Mesendoderm (in vitro differentiated cells): ENCODE data around the gene ARID3A.

Experiments
- DNase-seq: peaks from one replicate; pipeline ENCODE4 v3.0.0; 2013
- H2AK5ac ChIP-seq: 2 replicates; pipeline ENCODE4 v1.6.1; 2013; ENCODE audit warnings: low read length, inconsistent platforms
- H2BK120ac ChIP-seq: 2 replicates; pipeline ENCODE4 v1.6.1; 2013; ENCODE audit warnings: low read depth, mild to moderate bottlenecking, low read length, moderate library complexity, mixed read lengths
- H2BK15ac ChIP-seq: replicated peaks from 2 replicates; pipeline ENCODE4 v1.6.1; 2013; ENCODE audit warnings: low read depth, mild to moderate bottlenecking, moderate library complexity
- H2BK5ac ChIP-seq: 2 replicates; pipeline ENCODE4 v1.6.1; 2013; ENCODE audit warnings: low read length, inconsistent platforms
- H3K18ac ChIP-seq: 2 replicates; pipeline ENCODE4 v1.6.1; 2013; ENCODE audit warnings: mild to moderate bottlenecking, low read length, mixed read lengths
- H3K23ac ChIP-seq: one replicate; pipeline ENCODE4 v1.6.1; 2013; ENCODE audit warnings: low read length
- H3K27ac ChIP-seq: 2 replicates; pipeline ENCODE4 v1.5.1; 2013; ENCODE audit warnings: low read depth, mild to moderate bottlenecking, inconsistent platforms, low read length, moderate library complexity
- H3K27me3 ChIP-seq: 2 replicates; pipeline ENCODE4 v1.6.1; 2013; ENCODE audit warnings: low read length, control low read depth, mild to moderate bottlenecking, inconsistent platforms; ENCODE audit not compliant: insufficient read depth, poor library complexity
- H3K36me3 ChIP-seq: 2 replicates; pipeline ENCODE4 v1.6.1; 2013; ENCODE audit warnings: low read length, inconsistent platforms; ENCODE audit not compliant: control insufficient read depth, insufficient read depth
- H3K4ac ChIP-seq: one replicate; pipeline ENCODE4 v1.6.1; 2013; ENCODE audit warnings: low read depth, mild to moderate bottlenecking, low read length, moderate library complexity
- H3K4me1 ChIP-seq: 2 replicates; pipeline ENCODE4 v1.6.1; 2013; ENCODE audit warnings: low read depth, low read length, inconsistent platforms; ENCODE audit not compliant: control insufficient read depth
- H3K4me2 ChIP-seq: 2 replicates; pipeline ENCODE4 v1.6.1; 2013; ENCODE audit warnings: low read length
- H3K4me3 ChIP-seq: 2 replicates; pipeline ENCODE4 v1.5.1; 2013; ENCODE audit warnings: mild to moderate bottlenecking, low read length
- H3K56ac ChIP-seq: one replicate; pipeline ENCODE4 v1.6.1; 2013; ENCODE audit warnings: low read length
- H3K79me1 ChIP-seq: 2 replicates; pipeline ENCODE4 v1.6.1; 2013; ENCODE audit warnings: low read length, inconsistent platforms
- H3K79me2 ChIP-seq: 2 replicates; pipeline ENCODE4 v1.6.1; 2013; ENCODE audit warnings: mild to moderate bottlenecking, low read length; ENCODE audit not compliant: control insufficient read depth, insufficient read depth
- H3K9ac ChIP-seq: 2 replicates; pipeline ENCODE4 v1.6.1; 2013; ENCODE audit warnings: low read length, inconsistent platforms
- H4K5ac ChIP-seq: one replicate; pipeline ENCODE4 v1.6.1; 2013; ENCODE audit warnings: low read length
- H4K8ac ChIP-seq: one replicate; pipeline ENCODE4 v1.6.1; 2013; ENCODE audit warnings: low read depth, mild to moderate bottlenecking, control low read depth, low read length, moderate library complexity
- WGBS: extraction: QIAGEN DNeasy Blood & Tissue Kit; methylation state at CpG from one replicate; pipeline ENCODE4 v1.1.7; 2013; ENCODE audit warnings: low lambda C conversion rate, missing lambda C conversion rate; ENCODE audit not compliant: insufficient coverage; ENCODE audit errors: extremely low coverage; 5-methylcytosine and 5-hydroxymethylcytosine counted together

Gene ARID3A

DNA sequence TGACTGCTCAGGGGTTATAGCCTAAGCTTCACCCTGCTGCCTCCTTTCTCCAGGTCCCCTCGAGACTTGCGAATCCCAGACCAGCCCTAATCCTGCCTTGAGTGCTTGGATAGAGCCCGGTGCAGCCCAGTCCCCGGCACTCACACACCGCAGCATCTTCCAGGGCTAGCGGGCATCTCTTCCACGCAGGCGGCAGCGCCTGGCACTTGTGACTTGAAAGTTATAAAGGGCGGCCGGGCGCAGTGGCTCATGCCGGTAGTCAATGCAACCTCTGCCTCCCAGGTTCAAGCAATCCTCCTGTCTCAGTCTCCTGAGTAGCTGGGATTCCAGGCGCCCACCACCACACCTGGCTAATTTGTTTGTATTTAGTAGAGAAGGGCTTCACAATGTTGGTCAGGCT is 60.2 kb downstream of the ARID3A start:
- Histone ChIP-seq H2BK120ac (no peak overlapping the region), H2BK15ac (no peak overlapping the region)

DNA sequence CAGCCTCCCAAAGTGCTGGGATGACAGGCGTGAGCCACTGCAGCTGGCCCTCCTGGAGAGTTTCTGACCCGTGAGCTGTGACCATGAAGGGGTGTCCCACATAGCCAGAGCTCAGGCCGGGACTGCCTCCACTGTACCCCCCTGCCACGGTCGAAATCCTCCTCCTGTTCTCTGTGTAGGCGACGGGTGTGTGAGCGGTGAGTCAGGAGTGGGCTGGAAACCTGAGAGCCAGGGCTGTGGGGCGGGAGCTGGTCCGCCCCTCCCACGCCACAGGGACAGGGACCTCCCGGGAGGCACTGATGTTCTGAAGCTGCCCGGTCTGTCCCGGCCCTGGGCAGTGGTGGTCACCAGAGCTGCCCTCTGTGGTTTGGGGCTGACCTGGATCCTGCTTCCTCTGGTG is 62.2 kb downstream of the ARID3A start:
- Histone ChIP-seq H2BK120ac (no peak overlapping the region), H4K8ac (no peak overlapping the region), H3K27me3 (no peaks in the 10 kb centered on the region), H2BK5ac (no peak overlapping the region), H3K27ac (no peak overlapping the region), H2AK5ac (no peak overlapping the region), H2BK15ac (no peak overlapping the region), H3K4ac (no peak overlapping the region), H3K36me3 (peaks cover 8% of the 10 kb centered on the region), H3K79me1 (peaks cover 6% of the 10 kb centered on the region), H3K56ac (no peak overlapping the region), H3K4me2 (no peak overlapping the region), H3K4me1 (peaks cover 2% of the 10 kb centered on the region), H3K23ac (no peak overlapping the region), H3K4me3 (no peak overlapping the region), H3K79me2 (peaks cover 11% of the 10 kb centered on the region), H3K9ac (no peak overlapping the region), H3K18ac (no peak overlapping the region), H4K5ac (no peak overlapping the region)
- WGBS = no CpG with 5 or more reads among the region's 14 CpGs
- no peak for DNase-seq

More for the DNA sequence above, 60.2 kb downstream of the ARID3A start:
- Histone ChIP-seq H3K56ac (no peak overlapping the region), H3K18ac (no peak overlapping the region), H3K79me2 (peaks cover 11% of the 10 kb centered on the region), H2AK5ac (no peak overlapping the region), H3K23ac (no peak overlapping the region), H4K5ac (no peak overlapping the region), H3K27ac (no peak overlapping the region), H3K4me1 (peaks cover 2% of the 10 kb centered on the region), H4K8ac (no peak overlapping the region), H2BK5ac (no peak overlapping the region), H3K4ac (no peak overlapping the region), H3K4me3 (no peak overlapping the region), H3K36me3 (peaks cover 8% of the 10 kb centered on the region), H3K27me3 (no peaks in the 10 kb centered on the region), H3K4me2 (no peak overlapping the region), H3K79me1 (peaks cover 6% of the 10 kb centered on the region), H3K9ac (no peak overlapping the region)
- DNase-seq = no peak
- WGBS = no CpG with 5 or more reads among the region's 14 CpGs

GRCh38 chr19:988510-988909 is 62.7 kb downstream of the ARID3A start:
- no peak overlapping the region for H3K27ac ChIP-seq
- H2BK120ac ChIP-seq = no peak overlapping the region
- H4K5ac ChIP-seq = no peak overlapping the region
- no peak overlapping the region for H3K56ac ChIP-seq
- no peak overlapping the region for H3K4me3 ChIP-seq
- H3K18ac ChIP-seq = no peak overlapping the region
- H3K9ac ChIP-seq = no peak overlapping the region
- no peak overlapping the region for H2BK15ac ChIP-seq
- peaks cover 11% of the 10 kb centered on the region for H3K79me2 ChIP-seq
- WGBS = no CpG with 5 or more reads among the region's 15 CpGs
- no peak overlapping the region for H2AK5ac ChIP-seq
- H3K27me3 ChIP-seq = no peaks in the 10 kb centered on the region
- peaks cover 2% of the 10 kb centered on the region for H3K4me1 ChIP-seq
- H2BK5ac ChIP-seq = no peak overlapping the region
- peaks cover 8% of the 10 kb centered on the region for H3K36me3 ChIP-seq
- no peak overlapping the region for H4K8ac ChIP-seq
- DNase-seq = no peak
- no peak overlapping the region for H3K4me2 ChIP-seq
- no peak overlapping the region for H3K23ac ChIP-seq
- no peak overlapping the region for H3K4ac ChIP-seq
- peaks cover 6% of the 10 kb centered on the region for H3K79me1 ChIP-seq

DNA sequence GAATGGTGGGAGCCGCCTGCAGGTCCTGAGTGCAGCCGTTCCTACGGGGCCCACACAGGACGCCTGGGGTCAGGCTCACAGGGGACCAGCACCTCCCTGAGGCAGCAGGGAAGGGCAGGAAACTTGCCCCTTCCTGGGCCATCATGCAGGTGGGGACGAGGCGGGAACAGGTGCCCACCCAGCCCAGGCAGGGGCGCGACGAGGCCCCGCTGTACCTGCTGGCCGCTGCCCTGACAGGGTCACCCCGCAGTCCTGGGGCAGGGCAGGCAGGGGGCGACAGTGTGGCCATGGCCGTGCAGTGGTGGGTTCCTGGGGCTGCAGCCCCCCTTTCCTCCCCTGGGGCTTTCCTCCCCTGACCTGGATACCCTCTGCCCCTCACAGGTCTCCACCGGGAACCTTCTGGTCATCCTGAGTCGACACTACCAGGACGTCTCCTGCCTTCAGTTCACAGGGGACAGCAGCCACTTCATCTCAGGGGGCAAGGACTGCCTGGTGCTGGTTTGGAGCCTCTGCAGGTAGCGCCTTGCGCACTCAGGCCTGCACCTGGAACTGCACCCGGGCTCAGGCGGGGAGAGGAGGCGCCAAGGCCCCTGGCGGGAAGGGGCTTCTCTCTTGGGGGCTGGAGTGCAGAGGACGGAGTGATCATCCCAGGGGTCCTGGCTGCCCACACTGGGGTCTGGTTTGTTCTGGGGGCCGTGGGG is 63.7 kb downstream of the ARID3A start:
- Histone ChIP-seq H3K4ac (no peak overlapping the region), H3K9ac (no peak overlapping the region), H3K27ac (no peak overlapping the region), H3K79me1 (peaks cover 6% of the 10 kb centered on the region), H3K27me3 (no peaks in the 10 kb centered on the region), H3K23ac (no peak overlapping the region), H2BK5ac (no peak overlapping the region), H2AK5ac (no peak overlapping the region), H3K4me1 (peaks cover 2% of the 10 kb centered on the region), H3K18ac (no peak overlapping the region), H2BK15ac (no peak overlapping the region), H3K79me2 (peaks cover 11% of the 10 kb centered on the region), H3K36me3 (peaks cover 8% of the 10 kb centered on the region), H3K4me2 (no peak overlapping the region), H3K56ac (no peak overlapping the region), H4K5ac (no peak overlapping the region), H4K8ac (no peak overlapping the region), H2BK120ac (no peak overlapping the region), H3K4me3 (no peak overlapping the region)
- WGBS = no CpG with 5 or more reads among the region's 25 CpGs
- no peak for DNase-seq

GRCh38 chr19:990119-990571 is 64.3 kb downstream of the ARID3A start:
- Histone ChIP-seq H2BK15ac (no peak overlapping the region), H3K27me3 (no peaks in the 10 kb centered on the region), H3K9ac (no peak overlapping the region), H3K4me3 (no peak overlapping the region), H2AK5ac (no peak overlapping the region), H3K18ac (no peak overlapping the region), H3K4me2 (no peak overlapping the region), H4K5ac (no peak overlapping the region), H3K36me3 (peaks cover 8% of the 10 kb centered on the region), H2BK5ac (no peak overlapping the region), H3K4me1 (no peaks in the 10 kb centered on the region), H3K27ac (no peak overlapping the region), H4K8ac (no peak overlapping the region), H3K23ac (no peak overlapping the region), H3K79me1 (peaks cover 3% of the 10 kb centered on the region), H3K56ac (no peak overlapping the region), H3K4ac (no peak overlapping the region), H2BK120ac (no peak overlapping the region), H3K79me2 (peaks cover 6% of the 10 kb centered on the region)
- WGBS = no CpG with 5 or more reads among the region's 27 CpGs
- peak; percentile 42 for DNase-seq

DNA sequence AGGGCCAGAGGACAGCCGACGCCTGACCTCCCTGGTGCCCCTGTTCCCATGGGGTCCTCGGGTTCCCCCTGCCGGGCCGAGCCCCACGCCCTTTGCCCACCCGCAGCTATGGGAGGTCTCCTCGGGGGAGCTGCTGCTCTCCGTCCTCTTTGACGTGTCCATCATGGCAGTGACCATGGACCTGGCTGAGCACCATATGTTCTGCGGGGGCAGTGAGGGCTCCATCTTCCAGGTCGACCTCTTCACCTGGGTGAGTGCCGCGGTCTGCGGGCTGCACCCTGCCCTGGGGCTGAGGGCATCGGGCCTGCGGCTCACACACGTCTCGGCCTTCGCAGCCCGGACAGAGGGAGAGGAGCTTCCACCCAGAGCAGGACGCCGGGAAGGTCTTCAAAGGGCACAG is 64.9 kb downstream of the ARID3A start:
- Histone ChIP-seq H3K36me3 (peaks cover 8% of the 10 kb centered on the region), H2BK120ac (no peak overlapping the region)

More for the DNA sequence above, 64.9 kb downstream of the ARID3A start:
- H3K4me3 ChIP-seq = no peak overlapping the region
- H3K56ac ChIP-seq = no peak overlapping the region
- no peak overlapping the region for H3K4me2 ChIP-seq
- no peak overlapping the region for H4K8ac ChIP-seq
- H3K23ac ChIP-seq = no peak overlapping the region
- H3K4me1 ChIP-seq = no peaks in the 10 kb centered on the region
- no peak overlapping the region for H3K27ac ChIP-seq
- no CpG with 5 or more reads among the region's 23 CpGs for WGBS
- H3K79me2 ChIP-seq = peaks cover 2% of the 10 kb centered on the region
- no peak overlapping the region for H4K5ac ChIP-seq
- H3K9ac ChIP-seq = no peak overlapping the region
- no peak overlapping the region for H2BK15ac ChIP-seq
- peaks cover 3% of the 10 kb centered on the region for H3K79me1 ChIP-seq
- H2AK5ac ChIP-seq = no peak overlapping the region
- H2BK5ac ChIP-seq = no peak overlapping the region
- H3K4ac ChIP-seq = no peak overlapping the region
- H3K27me3 ChIP-seq = no peaks in the 10 kb centered on the region
- H3K18ac ChIP-seq = no peak overlapping the region
- no peak for DNase-seq
